Prostate gland (tissue), 2 donors: ENCODE data around the gene PRKAA2. TPM values are rescaled to one million over a fixed set of nuclear protein-coding genes. Genes with fewer than 3 reads are reported as not detected.

Experiments used
- DNase-seq: peaks from one replicate; pipeline ENCODE4 v3.0.0-alpha.2; 2019; ENCODE audit warnings: low spot score
- H3K27ac ChIP-seq, 2 donors: fragments of 200-600 bp; sonication (generic); 2 replicates each; pipeline ENCODE4 v1.5.1; 2017 to 2019
- H3K27me3 ChIP-seq: fragments of 200-600 bp; sonication (generic); replicated peaks from 2 replicates; pipeline ENCODE4 v1.5.1; 2019; ENCODE audit not compliant: insufficient read depth
- H3K36me3 ChIP-seq, 2 donors: fragments of 200-600 bp; sonication (generic); 1 replicate in 1 of 2; 2 replicates in 1 of 2; pipeline versions ENCODE4 v1.5.1 to v1.8.1; 2017 to 2019
- H3K4me1 ChIP-seq: fragments of 200-600 bp; sonication (generic); replicated peaks from 2 replicates; pipeline ENCODE4 v1.5.1; 2019
- H3K4me3 ChIP-seq, 2 donors: fragments of 200-600 bp; sonication (generic); 2 replicates each; pipeline ENCODE4 v1.5.1; 2017 to 2019
- H3K9me3 ChIP-seq: fragments of 200-600 bp; sonication (generic); 2 replicates; pipeline ENCODE4 v1.5.1; 2017
- POLR2A ChIP-seq: fragments of 450-650 bp; IDR thresholded peaks from one replicate; pipeline ENCODE4 v1.6.1; 2016; ENCODE audit warnings: antibody characterized with exemption, mild to moderate bottlenecking
- POLR2AphosphoS5 ChIP-seq: sonication (generic); formaldehyde crosslinking; IDR thresholded peaks from one replicate; pipeline ENCODE4 v1.6.1; 2017; ENCODE audit warnings: antibody characterized with exemption
- WGBS: methylation state at CpG from one replicate; pipeline ENCODE4 v1.1.5; 2018; 5-methylcytosine and 5-hydroxymethylcytosine counted together
- intact Hi-C: fragments of 100-400 bp; cut with DNase I; formaldehyde crosslinking; loops from one replicate; pipeline ENCODE4 v1.14.2; 2022
- total RNA-seq, 2 donors: library from RNA; depleted of rRNA; stranded (reverse); fragments of >200 nt; gene quantifications; one replicate each; pipeline ENCODE4 v1.1.0, GENCODE V29; 2016
- TF ChIP-seq, protein P1 (sequence below), 4 experiments: fragments of 200-600 bp in 2 of 4; fragments of 450-650 bp in 2 of 4; sonication (generic) in 2 of 4; IDR thresholded peaks; 1 replicate in 3 of 4; 2 replicates in 1 of 4; pipeline ENCODE4 v1.5.1; 2016 to 2019; ENCODE audit warnings: antibody characterized with exemption in 4 of 4, mild to moderate bottlenecking in 2 of 4, moderate library complexity in 2 of 4

PRKAA2 gene
- total RNA-seq, 2 donors from 2014 or later, result 6.5 to 7.9 TPM

DNA sequence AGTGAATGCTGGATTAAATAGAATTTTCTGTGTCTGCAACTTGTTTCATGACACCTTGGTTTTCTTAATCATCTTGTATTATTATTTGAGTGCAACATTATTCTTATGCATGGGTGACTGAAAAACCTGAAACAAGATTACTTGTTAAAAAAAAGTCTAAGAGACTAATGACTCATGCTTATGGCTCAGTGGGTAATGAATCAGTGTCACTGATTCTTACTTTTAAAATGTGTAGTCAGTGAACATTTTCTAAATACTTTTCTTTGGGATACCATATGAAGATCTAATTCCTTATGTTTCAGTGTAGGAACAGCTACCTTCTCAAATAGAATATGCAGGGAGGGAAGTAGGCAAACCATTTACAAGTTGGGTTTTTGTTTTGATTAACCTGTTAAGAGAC lies 65.5 kb downstream of the PRKAA2 start:
- no peak overlapping the region for H3K4me3 ChIP-seq
- intact Hi-C loops, result no loop called here
- DNase-seq, result no peak
- H3K27me3 ChIP-seq, result no peaks in the 10 kb centered on the region
- H3K9me3 ChIP-seq, result no peaks in the 10 kb centered on the region
- H3K27ac ChIP-seq, result no peak overlapping the region
- no peaks in the 10 kb centered on the region for H3K36me3 ChIP-seq
- TF ChIP-seq, protein P1, sequence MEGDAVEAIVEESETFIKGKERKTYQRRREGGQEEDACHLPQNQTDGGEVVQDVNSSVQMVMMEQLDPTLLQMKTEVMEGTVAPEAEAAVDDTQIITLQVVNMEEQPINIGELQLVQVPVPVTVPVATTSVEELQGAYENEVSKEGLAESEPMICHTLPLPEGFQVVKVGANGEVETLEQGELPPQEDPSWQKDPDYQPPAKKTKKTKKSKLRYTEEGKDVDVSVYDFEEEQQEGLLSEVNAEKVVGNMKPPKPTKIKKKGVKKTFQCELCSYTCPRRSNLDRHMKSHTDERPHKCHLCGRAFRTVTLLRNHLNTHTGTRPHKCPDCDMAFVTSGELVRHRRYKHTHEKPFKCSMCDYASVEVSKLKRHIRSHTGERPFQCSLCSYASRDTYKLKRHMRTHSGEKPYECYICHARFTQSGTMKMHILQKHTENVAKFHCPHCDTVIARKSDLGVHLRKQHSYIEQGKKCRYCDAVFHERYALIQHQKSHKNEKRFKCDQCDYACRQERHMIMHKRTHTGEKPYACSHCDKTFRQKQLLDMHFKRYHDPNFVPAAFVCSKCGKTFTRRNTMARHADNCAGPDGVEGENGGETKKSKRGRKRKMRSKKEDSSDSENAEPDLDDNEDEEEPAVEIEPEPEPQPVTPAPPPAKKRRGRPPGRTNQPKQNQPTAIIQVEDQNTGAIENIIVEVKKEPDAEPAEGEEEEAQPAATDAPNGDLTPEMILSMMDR (IDR thresholded peaks at IDR 0.05), result no peak
- TF ChIP-seq POLR2A (no peak), POLR2AphosphoS5 (no peak)
- no peaks in the 10 kb centered on the region for H3K4me1 ChIP-seq

DNA sequence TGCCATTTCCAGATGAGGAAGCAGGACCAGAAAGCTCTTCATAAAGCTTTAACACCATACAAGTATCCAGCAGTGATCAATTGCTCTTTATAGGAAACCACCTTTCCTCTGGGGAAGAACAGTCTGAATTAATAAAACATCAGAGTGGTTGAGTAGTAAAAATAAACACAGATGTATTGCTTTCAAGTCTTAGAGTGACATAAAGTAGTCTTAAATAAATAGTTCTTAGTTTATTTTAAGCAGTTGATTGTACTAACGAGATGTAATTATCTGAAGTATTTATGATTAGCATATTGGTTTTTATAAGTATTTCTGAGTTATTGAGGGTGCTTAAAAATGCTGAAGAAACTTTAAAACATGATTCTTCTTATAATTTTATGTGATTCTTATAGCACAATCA lies 67.0 kb downstream of the PRKAA2 start:
- Histone ChIP-seq H3K4me1 (no peaks in the 10 kb centered on the region), H3K4me3 (no peak overlapping the region), H3K9me3 (no peaks in the 10 kb centered on the region), H3K36me3 (no peaks in the 10 kb centered on the region), H3K27ac (no peak overlapping the region), H3K27me3 (no peaks in the 10 kb centered on the region)
- no peak for DNase-seq
- TF ChIP-seq, protein P1 (IDR thresholded peaks at IDR 0.05), result no peak
- TF ChIP-seq POLR2A, result no peak
- no peak for TF ChIP-seq POLR2AphosphoS5
- intact Hi-C loops, result no loop called here
- WGBS, result 73% methylated on average over 1 of the region's 1 CpG

DNA sequence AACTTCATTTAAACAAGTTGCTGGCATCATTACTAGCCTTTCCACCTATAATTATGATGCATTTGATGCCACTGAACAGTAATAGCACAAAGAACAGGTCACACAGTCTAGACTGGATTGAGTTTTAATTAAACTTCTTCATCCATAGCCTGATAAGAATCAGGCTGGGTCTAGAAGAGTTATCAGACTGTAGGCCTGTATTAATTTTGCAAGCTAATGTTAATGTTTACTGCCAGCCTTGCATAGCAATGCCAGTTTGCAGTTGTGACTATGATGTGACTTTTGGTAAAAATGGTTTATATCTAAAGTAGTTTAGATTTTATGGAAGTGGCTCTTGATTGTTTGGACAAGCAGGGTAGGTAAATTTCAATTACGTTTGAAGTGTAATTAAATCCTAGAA lies 68.0 kb downstream of the PRKAA2 start:
- Histone ChIP-seq H3K9me3 (no peaks in the 10 kb centered on the region), H3K27me3 (no peaks in the 10 kb centered on the region), H3K36me3 (no peaks in the 10 kb centered on the region), H3K4me3 (no peak overlapping the region), H3K27ac (no peak overlapping the region), H3K4me1 (no peaks in the 10 kb centered on the region)
- 47% methylated on average over 1 of the region's 1 CpG for WGBS
- intact Hi-C loops, result no loop called here
- DNase-seq, result no peak
- no peak for TF ChIP-seq POLR2AphosphoS5
- TF ChIP-seq, protein P1 (IDR thresholded peaks at IDR 0.05), result no peak
- no peak for TF ChIP-seq POLR2A

DNA sequence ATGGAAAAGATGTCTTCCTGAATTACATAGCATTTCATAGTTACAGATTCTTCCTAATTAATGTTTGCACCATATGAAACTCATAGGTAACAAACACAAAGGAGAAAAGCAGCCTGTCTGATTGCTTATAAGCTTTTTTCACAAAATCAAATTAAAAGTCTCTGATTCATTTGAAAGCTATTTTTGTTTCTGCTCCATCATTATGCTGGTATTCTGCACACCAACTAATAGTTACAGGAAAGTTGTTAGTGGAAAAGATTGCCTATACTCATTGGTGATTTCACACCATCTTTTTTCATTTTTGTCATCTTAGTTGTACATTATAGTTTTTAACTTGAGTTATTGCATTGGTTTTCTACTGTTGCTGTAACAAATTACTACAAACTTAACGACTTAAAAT lies 70.0 kb downstream of the PRKAA2 start:
- Histone ChIP-seq H3K4me3 (no peak overlapping the region), H3K9me3 (no peaks in the 10 kb centered on the region), H3K27me3 (no peaks in the 10 kb centered on the region), H3K4me1 (no peaks in the 10 kb centered on the region), H3K27ac (no peak overlapping the region), H3K36me3 (no peaks in the 10 kb centered on the region)
- 39% methylated on average over 1 of the region's 1 CpG for WGBS
- intact Hi-C loops, result no loop called here
- DNase-seq, result no peak
- TF ChIP-seq POLR2A (no peak), POLR2AphosphoS5 (no peak)
- TF ChIP-seq, protein P1 (IDR thresholded peaks at IDR 0.05), result no peak

DNA sequence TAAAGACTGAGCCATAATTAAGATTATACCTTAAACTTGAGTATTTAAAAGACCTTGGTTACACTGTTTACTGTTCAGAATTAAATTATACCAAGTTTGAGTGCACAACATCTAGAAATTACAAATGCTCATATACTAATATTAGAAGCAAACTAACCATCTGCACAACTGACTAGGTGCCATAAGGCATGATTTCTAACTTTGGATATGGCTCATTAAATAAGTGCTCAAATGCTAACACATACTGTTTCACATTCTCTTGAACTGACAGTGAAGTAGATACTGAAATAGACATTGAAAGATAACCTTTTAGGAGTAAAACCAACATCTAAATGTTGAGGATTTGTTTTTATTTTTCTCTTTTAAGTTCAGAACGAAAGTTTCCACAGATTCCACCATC lies 74.1 kb downstream of the PRKAA2 start:
- intact Hi-C loops, result no loop called here
- no peaks in the 10 kb centered on the region for H3K27me3 ChIP-seq
- no peaks in the 10 kb centered on the region for H3K4me1 ChIP-seq
- H3K9me3 ChIP-seq, result no peaks in the 10 kb centered on the region
- H3K36me3 ChIP-seq, result no peaks in the 10 kb centered on the region
- WGBS, result 60% methylated on average over 1 of the region's 1 CpG
- TF ChIP-seq POLR2A (no peak), POLR2AphosphoS5 (no peak)
- TF ChIP-seq, protein P1 (IDR thresholded peaks at IDR 0.05), result no peak
- DNase-seq, result no peak
- no peak overlapping the region for H3K27ac ChIP-seq
- H3K4me3 ChIP-seq, result no peak overlapping the region
